ENCODE measurements around the gene KRT12. TPM values are rescaled to one million over a fixed set of nuclear protein-coding genes. Genes with fewer than 3 reads are reported as not detected.

The KRT12 gene
- total and polyA plus RNA-seq, 2 donors from 2014 or later: not detected

- peaks cover 2 to 6% (median 6%) of the 10 kb centered on the region in 3 donors for H3K36me3 ChIP-seq (ENCODE audit: control insufficient read depth in 2 of 3, insufficient read depth in 3 of 3, low read length in 3 of 3)
- FAIRE-seq (no peak), DNase-seq (no peak)
- TF ChIP-seq CTCF (IDR thresholded peaks at IDR 0.05; ENCODE audit: borderline replicate concordance, extremely low read depth, insufficient read depth): no peak
- no peak overlapping the region for H3K4me3 ChIP-seq (ENCODE audit: low read length in 3 of 3)
- intact Hi-C loops (cut with DNase I): no loop called here
- H3K4me1 ChIP-seq (ENCODE audit: control insufficient read depth in 2 of 3, insufficient read depth in 2 of 3, low read depth in 1 of 3, low read length in 3 of 3): no peaks in the 10 kb centered on the region
- H3K27me3 ChIP-seq (ENCODE audit: control insufficient read depth, insufficient read depth, low read length): no peaks in the 10 kb centered on the region
- H3K9me3 ChIP-seq (ENCODE audit: control insufficient read depth in 2 of 3, insufficient read depth in 1 of 3, low read length in 3 of 3): no peaks in the 10 kb centered on the region
- no peak overlapping the region for H3K27ac ChIP-seq (ENCODE audit: low read depth in 2 of 2, low read length in 2 of 2)
- no peak overlapping the region for H3K9ac ChIP-seq (ENCODE audit: low read length in 3 of 3)
Observed at GRCh38 chr17:40839194-40839593, 27.8 kb downstream of the KRT12 start.

- Histone ChIP-seq H3K9me3 (ENCODE audit: control insufficient read depth in 2 of 3, insufficient read depth in 1 of 3, low read length in 3 of 3) (no peaks in the 10 kb centered on the region), H3K4me3 (ENCODE audit: low read length in 3 of 3) (no peak overlapping the region), H3K9ac (ENCODE audit: low read length in 3 of 3) (no peak overlapping the region), H3K36me3 (ENCODE audit: control insufficient read depth in 2 of 3, insufficient read depth in 3 of 3, low read length in 3 of 3) (peaks cover 2 to 6% (median 6%) of the 10 kb centered on the region in 3 donors), H3K27ac (ENCODE audit: low read depth in 2 of 2, low read length in 2 of 2) (no peak overlapping the region), H3K27me3 (ENCODE audit: control insufficient read depth, insufficient read depth, low read length) (no peaks in the 10 kb centered on the region), H3K4me1 (ENCODE audit: control insufficient read depth in 2 of 3, insufficient read depth in 2 of 3, low read depth in 1 of 3, low read length in 3 of 3) (no peaks in the 10 kb centered on the region)
- intact Hi-C loops (cut with DNase I): no loop called here
- TF ChIP-seq CTCF (IDR thresholded peaks at IDR 0.05; ENCODE audit: borderline replicate concordance, extremely low read depth, insufficient read depth): no peak
- DNase-seq (no peak), FAIRE-seq (no peak)
Observed at GRCh38 chr17:40836020-40836419, 31.0 kb downstream of the KRT12 start.

- DNase-seq (no peak), FAIRE-seq (no peak)
- no peak for TF ChIP-seq CTCF (IDR thresholded peaks at IDR 0.05; ENCODE audit: borderline replicate concordance, extremely low read depth, insufficient read depth)
- intact Hi-C loops (cut with DNase I): no loop called here
- Histone ChIP-seq H3K27ac (ENCODE audit: low read depth in 2 of 2, low read length in 2 of 2) (no peak overlapping the region), H3K4me3 (ENCODE audit: low read length in 3 of 3) (no peak overlapping the region), H3K9me3 (ENCODE audit: control insufficient read depth in 2 of 3, insufficient read depth in 1 of 3, low read length in 3 of 3) (no peaks in the 10 kb centered on the region), H3K4me1 (ENCODE audit: control insufficient read depth in 2 of 3, insufficient read depth in 2 of 3, low read depth in 1 of 3, low read length in 3 of 3) (no peaks in the 10 kb centered on the region), H3K27me3 (ENCODE audit: control insufficient read depth, insufficient read depth, low read length) (no peaks in the 10 kb centered on the region), H3K36me3 (ENCODE audit: control insufficient read depth in 2 of 3, insufficient read depth in 3 of 3, low read length in 3 of 3) (peaks cover 2 to 6% (median 6%) of the 10 kb centered on the region in 3 donors), H3K9ac (ENCODE audit: low read length in 3 of 3) (no peak overlapping the region)
Observed at GRCh38 chr17:40833882-40834281, 33.1 kb downstream of the KRT12 start.

GRCh38 chr17:40832840-40833239 is 34.2 kb downstream of the KRT12 start:
- H3K36me3 ChIP-seq (ENCODE audit: control insufficient read depth in 2 of 3, insufficient read depth in 3 of 3, low read length in 3 of 3): peaks cover 2 to 6% (median 6%) of the 10 kb centered on the region in 3 donors
- H3K27me3 ChIP-seq (ENCODE audit: control insufficient read depth, insufficient read depth, low read length): no peaks in the 10 kb centered on the region
- TF ChIP-seq CTCF (IDR thresholded peaks at IDR 0.05; ENCODE audit: borderline replicate concordance, extremely low read depth, insufficient read depth): no peak
- FAIRE-seq (no peak), DNase-seq (no peak)
- H3K4me3 ChIP-seq (ENCODE audit: low read length in 3 of 3): no peak overlapping the region
- H3K4me1 ChIP-seq (ENCODE audit: control insufficient read depth in 2 of 3, insufficient read depth in 2 of 3, low read depth in 1 of 3, low read length in 3 of 3): no peaks in the 10 kb centered on the region
- no peaks in the 10 kb centered on the region for H3K9me3 ChIP-seq (ENCODE audit: control insufficient read depth in 2 of 3, insufficient read depth in 1 of 3, low read length in 3 of 3)
- H3K9ac ChIP-seq (ENCODE audit: low read length in 3 of 3): no peak overlapping the region
- intact Hi-C loops (cut with DNase I): no loop called here
- H3K27ac ChIP-seq (ENCODE audit: low read depth in 2 of 2, low read length in 2 of 2): no peak overlapping the region
